ENCODE results near the gene SMIM23. TPM values are rescaled to one million over a fixed set of nuclear protein-coding genes. Genes with fewer than 3 reads are reported as not detected.

The SMIM23 gene
- polyA plus RNA-seq (ENCODE audit: insufficient read length in 12 of 12) = not detected
- long read RNA-seq, donor 1 = 0 reads
- long read RNA-seq, donor 2 = 0 reads
- long read RNA-seq, donor 3 = 0 reads
- long read RNA-seq, donor 4 = 0 reads
- long read RNA-seq, donor 5 = 0 reads
- long read RNA-seq, donor 6 = 0 reads
- long read RNA-seq, donor 7 = 0 reads
- long read RNA-seq, donor 8 = 0 reads
- long read RNA-seq, donor 9 = 0 reads
- long read RNA-seq, donor 10 = 0 reads
- long read RNA-seq, donor 11 = 0 reads

GRCh38 chr5:171785517-171785916 lies at the start of gene SMIM23:
SMIM23 (plus strand) TSS chr5:171785817; CDS start chr5:171785872, 55 bp downstream.
- DNase-seq = no peak

- peak; percentile 38 for DNase-seq
Observed at GRCh38 chr5:171736976-171737891, 48.4 kb upstream of the SMIM23 start.

- DNase-seq = no peak
Observed at GRCh38 chr5:171738501-171738900, 47.1 kb upstream of the SMIM23 start.

- no peak for DNase-seq
Observed at GRCh38 chr5:171739271-171739670, 46.3 kb upstream of the SMIM23 start.

GRCh38 chr5:171743436-171744076 lies 42.1 kb upstream of the SMIM23 start:
- no peak for DNase-seq

- DNase-seq = no peak
Observed at GRCh38 chr5:171744264-171744663, 41.4 kb upstream of the SMIM23 start.

GRCh38 chr5:171744882-171745281 lies 40.7 kb upstream of the SMIM23 start:
- DNase-seq = no peak

GRCh38 chr5:171745602-171746001 lies 40.0 kb upstream of the SMIM23 start:
- DNase-seq = no peak

- DNase-seq = no peak
Observed at GRCh38 chr5:171747061-171747859, 38.4 kb upstream of the SMIM23 start.

- no peak for DNase-seq
Observed at GRCh38 chr5:171748720-171749119, 36.9 kb upstream of the SMIM23 start.

- no peak for DNase-seq
Observed at GRCh38 chr5:171749365-171749764, 36.3 kb upstream of the SMIM23 start.

- no peak for DNase-seq
Observed at GRCh38 chr5:171750311-171750788, 35.3 kb upstream of the SMIM23 start.

- no peak for DNase-seq
Observed at GRCh38 chr5:171755354-171755821, 30.2 kb upstream of the SMIM23 start.

- no peak for DNase-seq
Observed at GRCh38 chr5:171757853-171758535, 27.6 kb upstream of the SMIM23 start.

GRCh38 chr5:171759777-171760176 lies 25.8 kb upstream of the SMIM23 start:
- no peak for DNase-seq

GRCh38 chr5:171762021-171762608 lies 23.5 kb upstream of the SMIM23 start:
- DNase-seq = no peak

- DNase-seq = peak; percentile 29
Observed at GRCh38 chr5:171762903-171763302, 22.7 kb upstream of the SMIM23 start.

- DNase-seq = no peak
Observed at GRCh38 chr5:171764265-171764664, 21.4 kb upstream of the SMIM23 start.

GRCh38 chr5:171766875-171767274 lies 18.7 kb upstream of the SMIM23 start:
- DNase-seq = no peak

GRCh38 chr5:171770153-171770552 lies 15.5 kb upstream of the SMIM23 start:
- DNase-seq = no peak
